Measurements from ENCODE around the gene SPTBN4.

DNA sequence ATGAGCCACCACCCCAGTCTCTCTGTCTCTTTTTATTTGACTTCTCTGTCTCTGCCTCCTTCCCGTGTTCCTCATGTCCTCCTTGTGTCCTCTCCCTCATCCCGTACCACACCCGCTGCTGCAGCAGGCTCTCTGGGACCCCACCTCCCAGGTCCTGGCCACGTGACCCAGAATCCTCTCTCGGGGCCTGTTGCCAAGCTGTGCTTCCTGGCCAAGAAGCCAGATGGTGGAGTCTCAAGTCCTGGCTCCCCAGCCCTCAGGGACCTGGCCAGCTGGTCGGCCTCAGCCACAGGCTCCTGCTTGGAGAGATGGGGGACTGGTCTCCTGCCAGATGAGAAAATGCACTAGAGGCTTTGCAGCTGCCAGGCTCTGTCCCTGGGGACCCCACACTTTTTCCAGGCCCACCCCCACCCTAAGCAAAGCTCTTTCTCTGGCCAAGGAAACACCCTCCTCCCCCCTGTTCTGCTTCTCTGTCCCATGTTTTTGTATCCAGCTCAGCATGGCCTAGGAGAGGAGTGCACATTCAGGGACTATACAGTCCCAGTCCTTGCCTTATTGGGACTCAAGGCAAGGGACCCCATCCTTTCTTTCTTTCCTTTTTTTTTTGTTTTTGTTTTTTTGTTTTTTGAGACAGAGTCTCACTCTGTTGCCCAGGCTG lies 75.5 kb downstream of the SPTBN4 start:
- TF ChIP-seq, protein P1, sequence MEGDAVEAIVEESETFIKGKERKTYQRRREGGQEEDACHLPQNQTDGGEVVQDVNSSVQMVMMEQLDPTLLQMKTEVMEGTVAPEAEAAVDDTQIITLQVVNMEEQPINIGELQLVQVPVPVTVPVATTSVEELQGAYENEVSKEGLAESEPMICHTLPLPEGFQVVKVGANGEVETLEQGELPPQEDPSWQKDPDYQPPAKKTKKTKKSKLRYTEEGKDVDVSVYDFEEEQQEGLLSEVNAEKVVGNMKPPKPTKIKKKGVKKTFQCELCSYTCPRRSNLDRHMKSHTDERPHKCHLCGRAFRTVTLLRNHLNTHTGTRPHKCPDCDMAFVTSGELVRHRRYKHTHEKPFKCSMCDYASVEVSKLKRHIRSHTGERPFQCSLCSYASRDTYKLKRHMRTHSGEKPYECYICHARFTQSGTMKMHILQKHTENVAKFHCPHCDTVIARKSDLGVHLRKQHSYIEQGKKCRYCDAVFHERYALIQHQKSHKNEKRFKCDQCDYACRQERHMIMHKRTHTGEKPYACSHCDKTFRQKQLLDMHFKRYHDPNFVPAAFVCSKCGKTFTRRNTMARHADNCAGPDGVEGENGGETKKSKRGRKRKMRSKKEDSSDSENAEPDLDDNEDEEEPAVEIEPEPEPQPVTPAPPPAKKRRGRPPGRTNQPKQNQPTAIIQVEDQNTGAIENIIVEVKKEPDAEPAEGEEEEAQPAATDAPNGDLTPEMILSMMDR (IDR thresholded peaks at IDR 0.05; ENCODE audit: insufficient read depth, low read length): no peak
- TF ChIP-seq POLR2AphosphoS5 (IDR thresholded peaks at IDR 0.05; ENCODE audit: low read depth) (no peak), SPI1 (IDR thresholded peaks at IDR 0.05; ENCODE audit: borderline replicate concordance, low read depth) (no peak), GABPA (IDR thresholded peaks at IDR 0.05; ENCODE audit: low read depth) (no peak)
- TF ChIP-seq, protein P2, sequence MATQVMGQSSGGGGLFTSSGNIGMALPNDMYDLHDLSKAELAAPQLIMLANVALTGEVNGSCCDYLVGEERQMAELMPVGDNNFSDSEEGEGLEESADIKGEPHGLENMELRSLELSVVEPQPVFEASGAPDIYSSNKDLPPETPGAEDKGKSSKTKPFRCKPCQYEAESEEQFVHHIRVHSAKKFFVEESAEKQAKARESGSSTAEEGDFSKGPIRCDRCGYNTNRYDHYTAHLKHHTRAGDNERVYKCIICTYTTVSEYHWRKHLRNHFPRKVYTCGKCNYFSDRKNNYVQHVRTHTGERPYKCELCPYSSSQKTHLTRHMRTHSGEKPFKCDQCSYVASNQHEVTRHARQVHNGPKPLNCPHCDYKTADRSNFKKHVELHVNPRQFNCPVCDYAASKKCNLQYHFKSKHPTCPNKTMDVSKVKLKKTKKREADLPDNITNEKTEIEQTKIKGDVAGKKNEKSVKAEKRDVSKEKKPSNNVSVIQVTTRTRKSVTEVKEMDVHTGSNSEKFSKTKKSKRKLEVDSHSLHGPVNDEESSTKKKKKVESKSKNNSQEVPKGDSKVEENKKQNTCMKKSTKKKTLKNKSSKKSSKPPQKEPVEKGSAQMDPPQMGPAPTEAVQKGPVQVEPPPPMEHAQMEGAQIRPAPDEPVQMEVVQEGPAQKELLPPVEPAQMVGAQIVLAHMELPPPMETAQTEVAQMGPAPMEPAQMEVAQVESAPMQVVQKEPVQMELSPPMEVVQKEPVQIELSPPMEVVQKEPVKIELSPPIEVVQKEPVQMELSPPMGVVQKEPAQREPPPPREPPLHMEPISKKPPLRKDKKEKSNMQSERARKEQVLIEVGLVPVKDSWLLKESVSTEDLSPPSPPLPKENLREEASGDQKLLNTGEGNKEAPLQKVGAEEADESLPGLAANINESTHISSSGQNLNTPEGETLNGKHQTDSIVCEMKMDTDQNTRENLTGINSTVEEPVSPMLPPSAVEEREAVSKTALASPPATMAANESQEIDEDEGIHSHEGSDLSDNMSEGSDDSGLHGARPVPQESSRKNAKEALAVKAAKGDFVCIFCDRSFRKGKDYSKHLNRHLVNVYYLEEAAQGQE (IDR thresholded peaks at IDR 0.05; ENCODE audit: insufficient replicate concordance, low read depth): no peak
